Panc1 (cell line): ENCODE data around the gene ABL1. TPM values are rescaled to one million over a fixed set of nuclear protein-coding genes. Genes with fewer than 3 reads are reported as not detected.

Experiments used
- ATAC-seq: fragments of 200-7000 bp; cut with Tn5 transposase; 2 replicates; pipeline ENCODE4 v1.9.1; 2020; ENCODE audit warnings: mild to moderate bottlenecking, moderate library complexity
- BruUV-seq: library from RNA; stranded (reverse); fragments of 400-500 nt; replicated peaks from 2 replicates; lab custom pipeline; 2021; lab: Mats Ljungman, UMichigan
- CTCF ChIA-PET: fragments of 300-600 bp; sonication (Branson Sonifier 250); formaldehyde crosslinking; loops from one replicate; lab custom pipeline; 2022; ENCODE audit warnings: antibody characterized with exemption; lab: Charles Lee
- POLR2A ChIA-PET: fragments of 300-600 bp; sonication (Branson Sonifier 250); formaldehyde crosslinking; loops from one replicate; lab custom pipeline; 2022; ENCODE audit warnings: antibody characterized with exemption; lab: Charles Lee
- DNase-seq: peaks from one replicate; pipeline ENCODE4 v3.0.0-alpha.2; 2010; ENCODE audit warnings: low read depth, low spot score
- H3K27ac ChIP-seq: 2 replicates; pipeline ENCODE4 v1.5.1; 2011; ENCODE audit warnings: mild to moderate bottlenecking, low read length, inconsistent platforms
- H3K27me3 ChIP-seq: fragments of 200-500 bp; sonication (Bioruptor generic); 2 replicates; pipeline ENCODE4 v1.6.0; 2014; ENCODE audit warnings: low read length, inconsistent platforms; ENCODE audit not compliant: control insufficient read depth, insufficient read depth
- H3K36me3 ChIP-seq: fragments of 200-500 bp; sonication (Bioruptor generic); 2 replicates; pipeline ENCODE4 v1.5.1; 2014; ENCODE audit warnings: inconsistent platforms, mild to moderate bottlenecking, low read length, moderate library complexity; ENCODE audit not compliant: control insufficient read depth, insufficient read depth
- H3K4me1 ChIP-seq: 2 replicates; pipeline ENCODE4 v1.5.1; 2011; ENCODE audit warnings: inconsistent platforms, mild to moderate bottlenecking, low read length, moderate library complexity; ENCODE audit not compliant: control insufficient read depth, insufficient read depth
- H3K4me3 ChIP-seq, 2 experiments: 2 replicates each; pipeline ENCODE4 v1.5.1; 2011 to 2012; ENCODE audit warnings: low read depth in 2 of 2, low read length in 2 of 2, mild to moderate bottlenecking in 2 of 2, inconsistent platforms in 1 of 2, moderate library complexity in 1 of 2
- H3K9me3 ChIP-seq: fragments of 200-500 bp; sonication (Bioruptor generic); 2 replicates; pipeline ENCODE4 v1.5.1; 2014; ENCODE audit warnings: low read depth, mild to moderate bottlenecking, inconsistent platforms, low read length, moderate library complexity; ENCODE audit not compliant: control insufficient read depth, insufficient read depth
- POLR2AphosphoS5 ChIP-seq: IDR thresholded peaks from 2 replicates; pipeline ENCODE4 v1.6.1; 2012; ENCODE audit warnings: mild to moderate bottlenecking, low read depth, low read length, moderate library complexity
- SIN3A ChIP-seq: IDR thresholded peaks from 2 replicates; pipeline ENCODE4 v1.6.1; 2012; ENCODE audit warnings: low read depth, mild to moderate bottlenecking, low read length, moderate library complexity, borderline replicate concordance; ENCODE audit not compliant: insufficient read depth
- TCF7L2 ChIP-seq: IDR thresholded peaks from 2 replicates; pipeline ENCODE4 v1.6.1; 2011; ENCODE audit warnings: mild to moderate bottlenecking, low read depth, low read length, inconsistent platforms
- in situ Hi-C: cut with HindIII; loops from 2 replicates; pipeline ENCODE4 v1.10.0; 2016; ENCODE audit warnings: low sequenced_read_pairs, low pct_unique_long_range_greater_than_20kb
- intact Hi-C: fragments of 100-400 bp; cut with micrococcal nuclease; formaldehyde crosslinking; loops from one replicate; pipeline ENCODE4 v1.10.0; 2022; ENCODE audit not compliant: unreplicated experiment
- total RNA-seq: library from RNA; stranded (reverse); gene quantifications from one replicate; pipeline ENCODE4 v1.2.1, GENCODE V29; 2021; ENCODE audit not compliant: unreplicated experiment
- TF ChIP-seq, protein P1 (sequence below): fragments of 450-650 bp; IDR thresholded peaks from 2 replicates; pipeline ENCODE4 v1.5.1; 2017; ENCODE audit warnings: mild to moderate bottlenecking
- TF ChIP-seq, protein P2 (sequence below), 2 experiments: IDR thresholded peaks; 2 replicates each; pipeline ENCODE4 v1.6.1; 2011 to 2012; ENCODE audit warnings: low read depth in 2 of 2, control low read depth in 1 of 2, low read length in 1 of 2, mild to moderate bottlenecking in 1 of 2, moderate library complexity in 1 of 2; ENCODE audit not compliant: insufficient read depth in 1 of 2

Gene ABL1
- total RNA-seq, 1 experiment from 2014 or later: 48.4 TPM

GRCh38 chr9:130872508-130872907 lies 37.5 kb downstream of the ABL1 start:
- no TSS peak for BruUV-seq
- TF ChIP-seq, protein P1, sequence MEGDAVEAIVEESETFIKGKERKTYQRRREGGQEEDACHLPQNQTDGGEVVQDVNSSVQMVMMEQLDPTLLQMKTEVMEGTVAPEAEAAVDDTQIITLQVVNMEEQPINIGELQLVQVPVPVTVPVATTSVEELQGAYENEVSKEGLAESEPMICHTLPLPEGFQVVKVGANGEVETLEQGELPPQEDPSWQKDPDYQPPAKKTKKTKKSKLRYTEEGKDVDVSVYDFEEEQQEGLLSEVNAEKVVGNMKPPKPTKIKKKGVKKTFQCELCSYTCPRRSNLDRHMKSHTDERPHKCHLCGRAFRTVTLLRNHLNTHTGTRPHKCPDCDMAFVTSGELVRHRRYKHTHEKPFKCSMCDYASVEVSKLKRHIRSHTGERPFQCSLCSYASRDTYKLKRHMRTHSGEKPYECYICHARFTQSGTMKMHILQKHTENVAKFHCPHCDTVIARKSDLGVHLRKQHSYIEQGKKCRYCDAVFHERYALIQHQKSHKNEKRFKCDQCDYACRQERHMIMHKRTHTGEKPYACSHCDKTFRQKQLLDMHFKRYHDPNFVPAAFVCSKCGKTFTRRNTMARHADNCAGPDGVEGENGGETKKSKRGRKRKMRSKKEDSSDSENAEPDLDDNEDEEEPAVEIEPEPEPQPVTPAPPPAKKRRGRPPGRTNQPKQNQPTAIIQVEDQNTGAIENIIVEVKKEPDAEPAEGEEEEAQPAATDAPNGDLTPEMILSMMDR: no peak
- no peak for TF ChIP-seq POLR2AphosphoS5
- no peak for TF ChIP-seq SIN3A
- TF ChIP-seq, protein P2, sequence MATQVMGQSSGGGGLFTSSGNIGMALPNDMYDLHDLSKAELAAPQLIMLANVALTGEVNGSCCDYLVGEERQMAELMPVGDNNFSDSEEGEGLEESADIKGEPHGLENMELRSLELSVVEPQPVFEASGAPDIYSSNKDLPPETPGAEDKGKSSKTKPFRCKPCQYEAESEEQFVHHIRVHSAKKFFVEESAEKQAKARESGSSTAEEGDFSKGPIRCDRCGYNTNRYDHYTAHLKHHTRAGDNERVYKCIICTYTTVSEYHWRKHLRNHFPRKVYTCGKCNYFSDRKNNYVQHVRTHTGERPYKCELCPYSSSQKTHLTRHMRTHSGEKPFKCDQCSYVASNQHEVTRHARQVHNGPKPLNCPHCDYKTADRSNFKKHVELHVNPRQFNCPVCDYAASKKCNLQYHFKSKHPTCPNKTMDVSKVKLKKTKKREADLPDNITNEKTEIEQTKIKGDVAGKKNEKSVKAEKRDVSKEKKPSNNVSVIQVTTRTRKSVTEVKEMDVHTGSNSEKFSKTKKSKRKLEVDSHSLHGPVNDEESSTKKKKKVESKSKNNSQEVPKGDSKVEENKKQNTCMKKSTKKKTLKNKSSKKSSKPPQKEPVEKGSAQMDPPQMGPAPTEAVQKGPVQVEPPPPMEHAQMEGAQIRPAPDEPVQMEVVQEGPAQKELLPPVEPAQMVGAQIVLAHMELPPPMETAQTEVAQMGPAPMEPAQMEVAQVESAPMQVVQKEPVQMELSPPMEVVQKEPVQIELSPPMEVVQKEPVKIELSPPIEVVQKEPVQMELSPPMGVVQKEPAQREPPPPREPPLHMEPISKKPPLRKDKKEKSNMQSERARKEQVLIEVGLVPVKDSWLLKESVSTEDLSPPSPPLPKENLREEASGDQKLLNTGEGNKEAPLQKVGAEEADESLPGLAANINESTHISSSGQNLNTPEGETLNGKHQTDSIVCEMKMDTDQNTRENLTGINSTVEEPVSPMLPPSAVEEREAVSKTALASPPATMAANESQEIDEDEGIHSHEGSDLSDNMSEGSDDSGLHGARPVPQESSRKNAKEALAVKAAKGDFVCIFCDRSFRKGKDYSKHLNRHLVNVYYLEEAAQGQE (IDR thresholded peaks at IDR 0.05; ENCODE audit: insufficient read depth in 1 of 2, low read depth in 2 of 2, low read length in 1 of 2): no peak
- no peak for TF ChIP-seq TCF7L2

GRCh38 chr9:130872912-130873503 lies 38.0 kb downstream of the ABL1 start:
- ATAC-seq (no peak), DNase-seq (no peak)
- Histone ChIP-seq H3K27ac (no peak overlapping the region), H3K27me3 (no peaks in the 10 kb centered on the region), H3K36me3 (peaks cover 5% of the 10 kb centered on the region; the same call in 1 of the 2 replicates), H3K4me3 (no peak overlapping the region), H3K9me3 (no peaks in the 10 kb centered on the region), H3K4me1 (no peaks in the 10 kb centered on the region)
- no peak for TF ChIP-seq POLR2AphosphoS5
- TF ChIP-seq, protein P2 (IDR thresholded peaks at IDR 0.05; ENCODE audit: insufficient read depth in 1 of 2, low read depth in 2 of 2, low read length in 1 of 2): no peak
- intact Hi-C loops: loop anchor here (5.0 kb wide), 1 partner anchor 124 kb away; no protein-coding TSS in a partner anchor
- no TSS peak for BruUV-seq
- POLR2A ChIA-PET: no interaction called here
- in situ Hi-C loops: no loop called here
- CTCF ChIA-PET: no interaction called here

More at GRCh38 chr9:130872508-130872907, 37.5 kb downstream of the ABL1 start:
- H3K9me3 ChIP-seq: no peaks in the 10 kb centered on the region
- ChIA-PET POLR2A (no interaction called here), CTCF (no interaction called here)
- intact Hi-C loops: loop anchor here (5.0 kb wide), 1 partner anchor 125 kb away; no protein-coding TSS in a partner anchor
- H3K4me1 ChIP-seq: no peaks in the 10 kb centered on the region
- ATAC-seq: no peak
- in situ Hi-C loops: no loop called here
- H3K27me3 ChIP-seq: no peaks in the 10 kb centered on the region
- no peak overlapping the region for H3K4me3 ChIP-seq
- H3K36me3 ChIP-seq: peaks cover 5% of the 10 kb centered on the region; the same call in 1 of the 2 replicates
- H3K27ac ChIP-seq: no peak overlapping the region
- no peak for DNase-seq
